Measurements from ENCODE around the gene LPCAT1. TPM values are rescaled to one million over a fixed set of nuclear protein-coding genes. Genes with fewer than 3 reads are reported as not detected.
A peak's percentile ranks its signal among the peaks of the same experiment; 100 is the strongest.

The LPCAT1 gene
- total RNA-seq, 2 donors from 2014 or later: 78.5 to 124 TPM

DNA sequence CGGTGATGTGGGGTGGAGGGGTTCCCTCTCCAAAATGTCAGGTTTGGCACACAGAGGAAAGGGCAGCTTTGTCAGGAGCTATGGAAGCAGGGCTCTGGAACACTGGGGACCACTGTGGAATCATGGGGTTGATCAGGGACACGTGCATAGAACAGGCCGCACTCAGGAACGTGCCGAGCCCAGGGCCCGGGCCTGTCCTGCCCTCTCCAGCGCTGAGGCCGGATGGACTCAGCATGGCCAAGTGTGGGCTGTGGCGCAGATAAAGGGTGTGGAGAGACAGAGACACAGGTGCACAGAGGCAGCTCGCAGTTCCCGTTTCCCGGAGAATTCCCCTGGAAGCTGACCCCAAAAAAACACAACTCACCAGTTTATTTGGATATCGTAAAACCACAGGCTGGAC lies 40.7 kb downstream of the LPCAT1 start:
- no peak for DNase-seq
- Mint-ChIP-seq H3K4me3 (no peak overlapping the region), H3K27ac (no peak overlapping the region), H3K4me1 (no peaks in the 10 kb centered on the region), H3K36me3 (ENCODE audit: low read depth) (peaks cover 36% of the 10 kb centered on the region), H3K9me3 (no peaks in the 10 kb centered on the region), H3K27me3 (ENCODE audit: insufficient read depth) (no peaks in the 10 kb centered on the region)
- H3K9me3 ChIP-seq (ENCODE audit: control insufficient read depth, low read length): no peaks in the 10 kb centered on the region
- TF ChIP-seq, protein P1, sequence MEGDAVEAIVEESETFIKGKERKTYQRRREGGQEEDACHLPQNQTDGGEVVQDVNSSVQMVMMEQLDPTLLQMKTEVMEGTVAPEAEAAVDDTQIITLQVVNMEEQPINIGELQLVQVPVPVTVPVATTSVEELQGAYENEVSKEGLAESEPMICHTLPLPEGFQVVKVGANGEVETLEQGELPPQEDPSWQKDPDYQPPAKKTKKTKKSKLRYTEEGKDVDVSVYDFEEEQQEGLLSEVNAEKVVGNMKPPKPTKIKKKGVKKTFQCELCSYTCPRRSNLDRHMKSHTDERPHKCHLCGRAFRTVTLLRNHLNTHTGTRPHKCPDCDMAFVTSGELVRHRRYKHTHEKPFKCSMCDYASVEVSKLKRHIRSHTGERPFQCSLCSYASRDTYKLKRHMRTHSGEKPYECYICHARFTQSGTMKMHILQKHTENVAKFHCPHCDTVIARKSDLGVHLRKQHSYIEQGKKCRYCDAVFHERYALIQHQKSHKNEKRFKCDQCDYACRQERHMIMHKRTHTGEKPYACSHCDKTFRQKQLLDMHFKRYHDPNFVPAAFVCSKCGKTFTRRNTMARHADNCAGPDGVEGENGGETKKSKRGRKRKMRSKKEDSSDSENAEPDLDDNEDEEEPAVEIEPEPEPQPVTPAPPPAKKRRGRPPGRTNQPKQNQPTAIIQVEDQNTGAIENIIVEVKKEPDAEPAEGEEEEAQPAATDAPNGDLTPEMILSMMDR (conservative IDR thresholded peaks at IDR 0.05): no peak
- no peak overlapping the region for H3K9ac ChIP-seq (ENCODE audit: extremely low read depth, low read length, poor library complexity, severe bottlenecking)
- peaks cover 15% of the 10 kb centered on the region for H3K36me3 ChIP-seq (ENCODE audit: control insufficient read depth, insufficient read depth, low read length)
- H3K27me3 ChIP-seq (ENCODE audit: control insufficient read depth, insufficient read depth, low read length, poor library complexity, severe bottlenecking): no peaks in the 10 kb centered on the region
- 93 to 96% methylated on average over 6 to 13 of the region's 13 CpGs for WGBS, 2 experiments (ENCODE audit: insufficient coverage in 1 of 2, insufficient read length in 1 of 2)
- no peaks in the 10 kb centered on the region for H3K4me1 ChIP-seq (ENCODE audit: control insufficient read depth, insufficient read depth, low read length)
- no peak overlapping the region for H3K4me3 ChIP-seq (ENCODE audit: low read length)
- H3K27ac ChIP-seq (ENCODE audit: low read depth, low read length): no peak overlapping the region

DNA sequence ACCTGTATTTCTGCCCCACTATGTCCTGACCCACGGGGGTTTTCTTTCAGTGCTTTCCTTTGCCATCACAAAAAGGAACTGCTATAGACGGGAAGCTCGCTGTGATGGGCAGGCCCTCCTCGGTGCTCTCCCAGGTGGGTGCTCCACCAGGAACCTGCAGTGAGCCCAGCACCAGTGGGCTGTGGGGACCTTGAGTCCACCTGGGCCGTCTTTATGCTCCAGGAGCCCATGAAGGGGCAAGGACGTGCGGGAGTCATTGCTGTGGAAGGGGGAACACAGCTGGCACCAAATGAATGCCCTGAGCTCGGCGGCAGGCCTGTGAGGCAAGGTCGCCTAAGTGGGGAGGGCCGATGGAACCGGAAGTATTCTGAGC lies 41.8 kb downstream of the LPCAT1 start:
- no peaks in the 10 kb centered on the region for H3K4me1 ChIP-seq (ENCODE audit: control insufficient read depth, insufficient read depth, low read length)
- no peak overlapping the region for H3K4me3 ChIP-seq (ENCODE audit: low read length)
- Mint-ChIP-seq H3K36me3 (ENCODE audit: low read depth) (peaks cover 35% of the 10 kb centered on the region), H3K9me3 (no peaks in the 10 kb centered on the region), H3K4me1 (no peaks in the 10 kb centered on the region), H3K27me3 (ENCODE audit: insufficient read depth) (no peaks in the 10 kb centered on the region), H3K4me3 (no peak overlapping the region), H3K27ac (no peak overlapping the region)
- no peak overlapping the region for H3K27ac ChIP-seq (ENCODE audit: low read depth, low read length)
- no peaks in the 10 kb centered on the region for H3K27me3 ChIP-seq (ENCODE audit: control insufficient read depth, insufficient read depth, low read length, poor library complexity, severe bottlenecking)
- WGBS, 2 experiments (ENCODE audit: insufficient coverage in 1 of 2, insufficient read length in 1 of 2): 93 to 95% methylated on average over 6 to 12 of the region's 12 CpGs
- H3K9ac ChIP-seq (ENCODE audit: extremely low read depth, low read length, poor library complexity, severe bottlenecking): no peak overlapping the region
- H3K9me3 ChIP-seq (ENCODE audit: control insufficient read depth, low read length): no peaks in the 10 kb centered on the region
- TF ChIP-seq, protein P1 (conservative IDR thresholded peaks at IDR 0.05): no peak
- H3K36me3 ChIP-seq (ENCODE audit: control insufficient read depth, insufficient read depth, low read length): peaks cover 24% of the 10 kb centered on the region
- no peak for DNase-seq

DNA sequence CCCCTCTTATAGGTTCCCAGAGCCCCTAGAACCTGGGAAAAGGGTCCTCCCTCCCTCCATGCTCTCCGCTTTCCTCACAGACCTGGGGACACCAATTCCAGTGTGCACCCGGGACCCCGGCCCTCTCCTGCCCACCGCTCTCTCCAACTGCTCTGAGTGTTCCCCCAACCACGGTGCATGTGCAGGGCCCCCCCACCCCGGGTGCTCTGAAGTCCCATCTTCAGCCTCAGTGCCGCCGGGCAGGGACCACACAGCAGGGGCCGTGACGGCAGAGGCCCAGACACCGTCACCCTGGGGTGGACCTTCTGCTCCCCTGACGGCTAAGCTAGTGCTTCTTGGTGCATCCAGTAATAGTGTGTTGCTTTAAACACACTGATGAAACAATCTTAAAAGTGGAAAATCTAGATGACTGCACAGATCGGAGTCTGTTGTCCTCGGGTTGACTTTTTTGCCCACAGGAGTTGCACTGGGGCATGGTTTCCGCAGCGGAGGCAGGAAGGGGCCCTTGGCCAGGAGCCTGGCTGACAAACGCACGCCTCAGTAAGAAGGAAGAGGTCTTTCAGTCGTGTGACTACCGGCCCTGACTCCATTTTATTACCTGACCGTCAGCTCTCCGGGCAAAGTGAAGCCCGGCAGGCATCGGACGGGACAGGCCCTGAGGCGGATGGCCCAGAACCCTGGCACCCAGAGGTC lies 42.3 kb downstream of the LPCAT1 start:
- Histone ChIP-seq H3K4me1 (ENCODE audit: control insufficient read depth, insufficient read depth, low read length) (no peaks in the 10 kb centered on the region), H3K36me3 (ENCODE audit: control insufficient read depth, insufficient read depth, low read length) (peaks cover 28% of the 10 kb centered on the region), H3K27ac (ENCODE audit: low read depth, low read length) (no peak overlapping the region), H3K9ac (ENCODE audit: extremely low read depth, low read length, poor library complexity, severe bottlenecking) (no peak overlapping the region), H3K4me3 (ENCODE audit: low read length) (no peak overlapping the region), H3K27me3 (ENCODE audit: control insufficient read depth, insufficient read depth, low read length, poor library complexity, severe bottlenecking) (no peaks in the 10 kb centered on the region), H3K9me3 (ENCODE audit: control insufficient read depth, low read length) (no peaks in the 10 kb centered on the region)
- TF ChIP-seq, protein P1 (conservative IDR thresholded peaks at IDR 0.05): no peak
- WGBS, 2 experiments (ENCODE audit: insufficient coverage in 1 of 2, insufficient read length in 1 of 2): 92 to 98% methylated on average over 20 to 26 of the region's 26 CpGs
- Mint-ChIP-seq H3K4me1 (no peaks in the 10 kb centered on the region), H3K36me3 (ENCODE audit: low read depth) (peaks cover 38% of the 10 kb centered on the region), H3K27ac (peak overlapping the region; percentile 21), H3K4me3 (no peak overlapping the region), H3K9me3 (no peaks in the 10 kb centered on the region), H3K27me3 (ENCODE audit: insufficient read depth) (no peaks in the 10 kb centered on the region)
- no peak for DNase-seq

Data from endodermal cell (in vitro differentiated cells).